K562 (cell line): ENCODE results near the gene ATP13A4. TPM values are rescaled to one million over a fixed set of nuclear protein-coding genes. Genes with fewer than 3 reads are reported as not detected.

Experiments used
- ARHGAP35 ChIP-seq: fragments of 450-650 bp; IDR thresholded peaks from 2 replicates; pipeline ENCODE4 v1.6.1; 2018; ENCODE audit not compliant: partially characterized antibody
- CC2D1A ChIP-seq: fragments of 450-650 bp; IDR thresholded peaks from 2 replicates; pipeline ENCODE4 v1.6.1; 2017; ENCODE audit warnings: mild to moderate bottlenecking
- CHCHD3 ChIP-seq: fragments of 250-450 bp; sonication (Bioruptor Pico); IDR thresholded peaks from 2 replicates; pipeline ENCODE4 v2.1.2; 2022; ENCODE audit warnings: mild to moderate bottlenecking
- CREM ChIP-seq: IDR thresholded peaks from 2 replicates; pipeline ENCODE4 v1.6.1; 2014; ENCODE audit warnings: antibody characterized with exemption, low read depth
- DDX20 ChIP-seq: fragments of 450-650 bp; IDR thresholded peaks from 2 replicates; pipeline ENCODE4 v1.6.1; 2016; ENCODE audit warnings: missing genetic modification characterization, low read depth, mild to moderate bottlenecking, missing compliant biosample characterization, moderate library complexity
- ETV1 ChIP-seq: fragments of 450-650 bp; conservative IDR thresholded peaks from 2 replicates; pipeline ENCODE4 v1.6.1; 2016; ENCODE audit warnings: missing genetic modification characterization, control low read depth, low read depth, missing compliant biosample characterization
- GTF2A2 ChIP-seq: IDR thresholded peaks from 2 replicates; pipeline ENCODE4 v1.6.1; 2016; ENCODE audit warnings: mild to moderate bottlenecking, missing genetic modification characterization, missing compliant biosample characterization
- HOXB6 ChIP-seq: fragments of 250-450 bp; sonication (Bioruptor Pico); IDR thresholded peaks from 2 replicates; pipeline ENCODE4 v1.5.1; 2022; ENCODE audit warnings: mild to moderate bottlenecking, borderline replicate concordance
- MCM2 ChIP-seq: fragments of 450-650 bp; IDR thresholded peaks from 2 replicates; pipeline ENCODE4 v1.6.1; 2017; ENCODE audit warnings: low read depth, mild to moderate bottlenecking
- MYNN ChIP-seq, 2 experiments: sonication (generic); formaldehyde crosslinking in 1 of 2; IDR thresholded peaks; 2 replicates each; pipeline versions ENCODE4 v1.5.0 to v1.6.1; 2016 to 2020; ENCODE audit warnings: antibody characterized with exemption in 1 of 2, missing genetic modification reagents in 1 of 2
- PHF8 ChIP-seq: fragments of 200-600 bp; sonication (generic); IDR thresholded peaks from 2 replicates; pipeline ENCODE4 v1.6.1; 2012; ENCODE audit warnings: mixed run types, mild to moderate bottlenecking, inconsistent platforms, low read length, moderate library complexity, borderline replicate concordance
- SIN3B ChIP-seq: fragments of 450-650 bp; IDR thresholded peaks from 2 replicates; pipeline ENCODE4 v1.6.1; 2017; ENCODE audit warnings: low read depth, mild to moderate bottlenecking, moderate library complexity
- ZKSCAN1 ChIP-seq: fragments of 150-350 bp; IDR thresholded peaks from 2 replicates; pipeline ENCODE4 v1.6.1; 2016; ENCODE audit warnings: low read depth, low read length
- ZNF121 ChIP-seq: sonication (generic); formaldehyde crosslinking; conservative IDR thresholded peaks from 2 replicates; pipeline ENCODE4 v1.8.0; 2022; ENCODE audit warnings: missing genetic modification reagents
- ZNF584 ChIP-seq: fragments of 200-800 bp; sonication (Bioruptor generic); IDR thresholded peaks from 2 replicates; pipeline ENCODE4 v1.6.1; 2016; ENCODE audit warnings: low read depth, mild to moderate bottlenecking, missing genetic modification characterization, missing compliant biosample characterization
- ZNF77 ChIP-seq: fragments of 250-450 bp; sonication (Bioruptor Pico); IDR thresholded peaks from 2 replicates; pipeline ENCODE4 v1.5.0; 2020
- polyA plus RNA-seq, 8 experiments: library from polyadenylated mRNA; depleted of rRNA in 4 of 8; stranded (reverse) in 5 of 8; unstranded in 3 of 8; fragments of >200 nt; fragmentation: Nextera tagmentation in 2 of 8; fragmentation: Illumina TruSeq in 1 of 8; extraction: Ambion mirVana in 2 of 8; extraction: Trizol in 1 of 8; gene quantifications; 2 replicates each; pipeline versions ENCODE4 v1.2.1 to v1.2.3, GENCODE V29; 2011 to 2014; ENCODE audit warnings: inconsistent platforms in 1 of 8, missing spikeins in 1 of 8
- total RNA-seq, 7 experiments: library from RNA; depleted of rRNA in 6 of 7; stranded (reverse); fragments of >200 nt in 6 of 7; fragmentation: Illumina TruSeq in 2 of 7; extraction: Trizol in 2 of 7; gene quantifications; 2 replicates each; pipeline versions ENCODE4 v1.2.1 to v1.2.3, GENCODE V29; 2011 to 2021; ENCODE audit warnings: low replicate concordance in 1 of 7
- TF ChIP-seq, protein P1 (sequence below): sonication (generic); formaldehyde crosslinking; IDR thresholded peaks from 2 replicates; pipeline ENCODE4 v1.8.0; 2023; ENCODE audit warnings: missing genetic modification reagents, mild to moderate bottlenecking, borderline replicate concordance
- TF ChIP-seq, protein P2 (sequence below): IDR thresholded peaks from 2 replicates; pipeline ENCODE4 v1.6.1; 2011; ENCODE audit not compliant: insufficient read length; ENCODE audit errors: extremely low read depth
- TF ChIP-seq, protein P3 (sequence below): sonication (generic); formaldehyde crosslinking; IDR thresholded peaks from 2 replicates; pipeline ENCODE4 v1.8.0; 2022; ENCODE audit warnings: mild to moderate bottlenecking, low read depth, missing genetic modification reagents
- TF ChIP-seq, protein P4 (sequence below): fragments of 450-650 bp; formaldehyde crosslinking; IDR thresholded peaks from 2 replicates; pipeline ENCODE4 v1.4.0; 2020; ENCODE audit warnings: mild to moderate bottlenecking

ATP13A4 gene
- total and polyA plus RNA-seq, 9 of the 15 experiments (the other 6 are each of a cell fraction or from before 2014, with no cell fraction given): 0.03 to 0.14 (median 0.07) TPM; not detected in 6

DNA sequence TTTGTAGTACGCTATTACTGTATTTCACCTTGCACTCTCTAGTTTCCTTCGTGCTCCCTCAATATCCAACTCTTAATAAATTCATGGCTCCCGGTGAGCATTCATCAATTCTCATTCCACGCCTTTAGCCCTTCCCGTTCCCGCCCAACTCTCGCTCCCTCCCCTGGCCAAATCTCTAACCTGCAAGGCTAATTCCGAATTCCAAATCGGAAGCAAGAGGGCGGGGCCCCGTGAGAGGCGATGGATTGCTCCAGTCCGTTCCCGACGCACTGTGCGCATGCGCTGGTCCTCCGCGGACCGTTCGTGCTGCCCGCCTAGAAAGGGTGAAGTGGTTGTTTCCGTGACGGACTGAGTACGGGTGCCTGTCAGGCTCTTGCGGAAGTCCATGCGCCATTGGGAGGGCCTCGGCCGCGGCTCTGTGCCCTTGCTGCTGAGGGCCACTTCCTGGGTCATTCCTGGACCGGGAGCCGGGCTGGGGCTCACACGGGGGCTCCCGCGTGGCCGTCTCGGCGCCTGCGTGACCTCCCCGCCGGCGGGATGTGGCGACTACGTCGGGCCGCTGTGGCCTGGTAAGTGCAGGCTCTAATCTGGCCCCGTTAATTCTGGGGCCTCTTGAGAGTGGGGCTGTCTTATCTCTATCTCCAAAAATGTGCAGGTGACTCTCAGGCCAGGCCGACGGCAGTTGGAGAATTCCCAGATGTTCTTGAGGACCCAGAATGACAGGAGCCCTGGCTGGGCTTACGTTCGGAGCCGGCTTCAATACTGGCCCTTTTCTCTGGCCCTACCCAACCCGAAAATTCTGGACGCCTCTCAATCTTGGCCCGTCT, 38.4 kb upstream of the ATP13A4 start, which contains the start of gene OPA1 (continued):
- TF ChIP-seq, protein P1, sequence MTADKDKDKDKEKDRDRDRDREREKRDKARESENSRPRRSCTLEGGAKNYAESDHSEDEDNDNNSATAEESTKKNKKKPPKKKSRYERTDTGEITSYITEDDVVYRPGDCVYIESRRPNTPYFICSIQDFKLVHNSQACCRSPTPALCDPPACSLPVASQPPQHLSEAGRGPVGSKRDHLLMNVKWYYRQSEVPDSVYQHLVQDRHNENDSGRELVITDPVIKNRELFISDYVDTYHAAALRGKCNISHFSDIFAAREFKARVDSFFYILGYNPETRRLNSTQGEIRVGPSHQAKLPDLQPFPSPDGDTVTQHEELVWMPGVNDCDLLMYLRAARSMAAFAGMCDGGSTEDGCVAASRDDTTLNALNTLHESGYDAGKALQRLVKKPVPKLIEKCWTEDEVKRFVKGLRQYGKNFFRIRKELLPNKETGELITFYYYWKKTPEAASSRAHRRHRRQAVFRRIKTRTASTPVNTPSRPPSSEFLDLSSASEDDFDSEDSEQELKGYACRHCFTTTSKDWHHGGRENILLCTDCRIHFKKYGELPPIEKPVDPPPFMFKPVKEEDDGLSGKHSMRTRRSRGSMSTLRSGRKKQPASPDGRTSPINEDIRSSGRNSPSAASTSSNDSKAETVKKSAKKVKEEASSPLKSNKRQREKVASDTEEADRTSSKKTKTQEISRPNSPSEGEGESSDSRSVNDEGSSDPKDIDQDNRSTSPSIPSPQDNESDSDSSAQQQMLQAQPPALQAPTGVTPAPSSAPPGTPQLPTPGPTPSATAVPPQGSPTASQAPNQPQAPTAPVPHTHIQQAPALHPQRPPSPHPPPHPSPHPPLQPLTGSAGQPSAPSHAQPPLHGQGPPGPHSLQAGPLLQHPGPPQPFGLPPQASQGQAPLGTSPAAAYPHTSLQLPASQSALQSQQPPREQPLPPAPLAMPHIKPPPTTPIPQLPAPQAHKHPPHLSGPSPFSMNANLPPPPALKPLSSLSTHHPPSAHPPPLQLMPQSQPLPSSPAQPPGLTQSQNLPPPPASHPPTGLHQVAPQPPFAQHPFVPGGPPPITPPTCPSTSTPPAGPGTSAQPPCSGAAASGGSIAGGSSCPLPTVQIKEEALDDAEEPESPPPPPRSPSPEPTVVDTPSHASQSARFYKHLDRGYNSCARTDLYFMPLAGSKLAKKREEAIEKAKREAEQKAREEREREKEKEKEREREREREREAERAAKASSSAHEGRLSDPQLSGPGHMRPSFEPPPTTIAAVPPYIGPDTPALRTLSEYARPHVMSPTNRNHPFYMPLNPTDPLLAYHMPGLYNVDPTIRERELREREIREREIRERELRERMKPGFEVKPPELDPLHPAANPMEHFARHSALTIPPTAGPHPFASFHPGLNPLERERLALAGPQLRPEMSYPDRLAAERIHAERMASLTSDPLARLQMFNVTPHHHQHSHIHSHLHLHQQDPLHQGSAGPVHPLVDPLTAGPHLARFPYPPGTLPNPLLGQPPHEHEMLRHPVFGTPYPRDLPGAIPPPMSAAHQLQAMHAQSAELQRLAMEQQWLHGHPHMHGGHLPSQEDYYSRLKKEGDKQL (CRISPR knock-in tag): no peak
- TF ChIP-seq, protein P2, sequence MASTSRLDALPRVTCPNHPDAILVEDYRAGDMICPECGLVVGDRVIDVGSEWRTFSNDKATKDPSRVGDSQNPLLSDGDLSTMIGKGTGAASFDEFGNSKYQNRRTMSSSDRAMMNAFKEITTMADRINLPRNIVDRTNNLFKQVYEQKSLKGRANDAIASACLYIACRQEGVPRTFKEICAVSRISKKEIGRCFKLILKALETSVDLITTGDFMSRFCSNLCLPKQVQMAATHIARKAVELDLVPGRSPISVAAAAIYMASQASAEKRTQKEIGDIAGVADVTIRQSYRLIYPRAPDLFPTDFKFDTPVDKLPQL: no peak
- TF ChIP-seq, protein P3, sequence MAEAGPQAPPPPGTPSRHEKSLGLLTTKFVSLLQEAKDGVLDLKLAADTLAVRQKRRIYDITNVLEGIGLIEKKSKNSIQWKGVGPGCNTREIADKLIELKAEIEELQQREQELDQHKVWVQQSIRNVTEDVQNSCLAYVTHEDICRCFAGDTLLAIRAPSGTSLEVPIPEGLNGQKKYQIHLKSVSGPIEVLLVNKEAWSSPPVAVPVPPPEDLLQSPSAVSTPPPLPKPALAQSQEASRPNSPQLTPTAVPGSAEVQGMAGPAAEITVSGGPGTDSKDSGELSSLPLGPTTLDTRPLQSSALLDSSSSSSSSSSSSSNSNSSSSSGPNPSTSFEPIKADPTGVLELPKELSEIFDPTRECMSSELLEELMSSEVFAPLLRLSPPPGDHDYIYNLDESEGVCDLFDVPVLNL (CRISPR knock-in tag): no peak
- TF ChIP-seq ETV1 (tag) (peak; percentile 86), ARHGAP35 (no peak), ZKSCAN1 (peak; percentile 52), HOXB6 (CRISPR knock-in tag) (no peak), ZNF584 (CRISPR knock-in tag) (0 out of 2 replicates have a peak, but pooled peaks have one; percentile 40), MYNN (IDR thresholded peaks at IDR 0.05) (peak; percentile 70; the same call in 1 of the 2 replicates), MYNN (CRISPR knock-in tag; IDR thresholded peaks at IDR 0.05) (no peak), ZNF121 (no peak), PHF8 (peak; percentile 94), SIN3B (peak; percentile 94), DDX20 (tag) (no peak), CC2D1A (peak; percentile 64; the same call in 1 of the 2 replicates), MCM2 (no peak), CREM (peak; percentile 91), ZNF77 (CRISPR knock-in tag) (no peak), GTF2A2 (tag) (no peak), CHCHD3 (CRISPR knock-in tag) (peak; percentile 78; the same call in 1 of the 2 replicates)
- TF ChIP-seq, protein P4, sequence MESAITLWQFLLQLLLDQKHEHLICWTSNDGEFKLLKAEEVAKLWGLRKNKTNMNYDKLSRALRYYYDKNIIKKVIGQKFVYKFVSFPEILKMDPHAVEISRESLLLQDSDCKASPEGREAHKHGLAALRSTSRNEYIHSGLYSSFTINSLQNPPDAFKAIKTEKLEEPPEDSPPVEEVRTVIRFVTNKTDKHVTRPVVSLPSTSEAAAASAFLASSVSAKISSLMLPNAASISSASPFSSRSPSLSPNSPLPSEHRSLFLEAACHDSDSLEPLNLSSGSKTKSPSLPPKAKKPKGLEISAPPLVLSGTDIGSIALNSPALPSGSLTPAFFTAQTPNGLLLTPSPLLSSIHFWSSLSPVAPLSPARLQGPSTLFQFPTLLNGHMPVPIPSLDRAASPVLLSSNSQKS (CRISPR knock-in tag): no peak
